Measurements from ENCODE around the gene TSPOAP1. TPM values are rescaled to one million over a fixed set of nuclear protein-coding genes. Genes with fewer than 3 reads are reported as not detected.

Gene TSPOAP1
- total RNA-seq, 2 experiments from 2014 or later = 21.1 to 24.1 TPM

DNA sequence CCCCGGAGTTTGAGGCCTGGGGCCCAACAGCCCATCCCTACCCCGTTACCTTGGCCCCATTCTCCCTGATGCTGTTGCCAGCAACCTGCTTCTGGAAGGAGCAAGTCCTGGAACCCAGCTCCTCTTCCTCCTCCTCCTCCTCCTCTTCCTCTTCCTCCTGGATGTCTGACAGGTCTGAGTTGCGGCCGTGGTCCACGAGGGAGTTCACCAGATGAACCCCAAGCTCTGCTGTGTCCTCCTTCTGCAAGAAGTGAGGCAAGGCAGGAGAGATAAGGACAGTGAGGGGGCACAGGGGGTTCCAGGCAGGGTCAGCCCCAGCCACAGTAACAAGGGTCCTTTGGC, 18.7 kb downstream of the TSPOAP1 start:
- POLR2A ChIA-PET = interaction anchor here (1.0 to 1.7 kb wide), 3 partner anchors 10 to 42 kb away, joined by 3 to 7 read pairs (median 3); no protein-coding TSS in a partner anchor
- TF ChIP-seq, protein P1, sequence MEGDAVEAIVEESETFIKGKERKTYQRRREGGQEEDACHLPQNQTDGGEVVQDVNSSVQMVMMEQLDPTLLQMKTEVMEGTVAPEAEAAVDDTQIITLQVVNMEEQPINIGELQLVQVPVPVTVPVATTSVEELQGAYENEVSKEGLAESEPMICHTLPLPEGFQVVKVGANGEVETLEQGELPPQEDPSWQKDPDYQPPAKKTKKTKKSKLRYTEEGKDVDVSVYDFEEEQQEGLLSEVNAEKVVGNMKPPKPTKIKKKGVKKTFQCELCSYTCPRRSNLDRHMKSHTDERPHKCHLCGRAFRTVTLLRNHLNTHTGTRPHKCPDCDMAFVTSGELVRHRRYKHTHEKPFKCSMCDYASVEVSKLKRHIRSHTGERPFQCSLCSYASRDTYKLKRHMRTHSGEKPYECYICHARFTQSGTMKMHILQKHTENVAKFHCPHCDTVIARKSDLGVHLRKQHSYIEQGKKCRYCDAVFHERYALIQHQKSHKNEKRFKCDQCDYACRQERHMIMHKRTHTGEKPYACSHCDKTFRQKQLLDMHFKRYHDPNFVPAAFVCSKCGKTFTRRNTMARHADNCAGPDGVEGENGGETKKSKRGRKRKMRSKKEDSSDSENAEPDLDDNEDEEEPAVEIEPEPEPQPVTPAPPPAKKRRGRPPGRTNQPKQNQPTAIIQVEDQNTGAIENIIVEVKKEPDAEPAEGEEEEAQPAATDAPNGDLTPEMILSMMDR (IDR thresholded peaks at IDR 0.05) = no peak
- DNase-seq (no peak), ATAC-seq (no peak)
- intact Hi-C loops (cut with micrococcal nuclease) = no loop called here
- no peaks in the 10 kb centered on the region for H3K4me1 Mint-ChIP-seq (ENCODE audit: low read depth)
- no peak overlapping the region for H3K4me3 Mint-ChIP-seq
- no peaks in the 10 kb centered on the region for H3K27me3 Mint-ChIP-seq
- CTCF ChIA-PET = no interaction called here
- H3K27ac Mint-ChIP-seq = no peak overlapping the region
- H3K9me3 Mint-ChIP-seq = no peaks in the 10 kb centered on the region
- H3K36me3 Mint-ChIP-seq (ENCODE audit: low read depth) = peaks cover 1% of the 10 kb centered on the region

DNA sequence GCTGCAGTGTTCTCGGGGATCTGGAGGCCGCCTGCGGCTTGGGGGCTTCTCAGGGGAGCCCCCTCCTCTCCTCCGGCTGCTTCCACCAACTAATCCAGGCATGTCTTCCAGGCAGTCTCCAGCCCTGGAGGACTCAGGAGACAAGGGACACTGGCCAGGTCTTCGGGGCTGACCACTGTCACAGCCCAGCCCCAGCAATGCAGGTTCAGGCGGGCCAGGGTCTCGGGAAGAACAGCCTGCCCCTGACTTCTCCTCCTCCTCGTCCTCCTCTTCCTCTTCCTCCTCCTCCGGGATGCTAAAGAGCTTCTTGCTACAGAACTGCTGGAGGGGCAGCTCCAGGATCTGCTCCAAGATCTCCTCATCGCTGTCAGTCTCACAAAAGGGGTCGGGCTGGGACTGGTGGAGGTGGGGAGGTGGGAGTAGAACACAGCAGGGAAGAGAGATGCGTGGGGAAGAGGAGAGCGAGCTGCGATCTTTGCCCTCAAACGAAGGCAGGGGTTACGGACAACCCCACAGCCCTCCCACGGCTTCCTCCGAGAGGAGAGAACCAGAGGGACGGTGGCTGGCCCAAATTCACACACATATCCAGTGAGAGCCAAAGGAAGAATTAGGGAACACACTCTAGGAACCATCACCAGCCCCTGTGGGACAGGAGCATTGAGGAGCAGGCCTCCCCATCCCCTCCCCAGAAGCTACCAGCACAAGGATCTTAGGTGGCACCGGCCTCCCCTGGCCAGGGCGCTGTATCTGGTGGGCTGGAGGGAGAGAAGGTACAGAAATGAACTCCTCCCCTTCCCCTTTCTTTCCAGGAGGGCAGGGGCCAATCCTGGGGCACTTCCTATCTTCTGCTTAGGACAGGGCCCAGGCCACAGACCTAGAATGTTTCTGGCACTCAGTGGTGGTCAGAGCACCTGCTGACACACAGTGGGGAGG, 19.3 kb downstream of the TSPOAP1 start:
- Mint-ChIP-seq H3K9me3 (no peaks in the 10 kb centered on the region), H3K27me3 (no peaks in the 10 kb centered on the region), H3K4me3 (no peak overlapping the region), H3K27ac (no peak overlapping the region), H3K4me1 (ENCODE audit: low read depth) (no peaks in the 10 kb centered on the region), H3K36me3 (ENCODE audit: low read depth) (peaks cover 1% of the 10 kb centered on the region)
- TF ChIP-seq, protein P1 (IDR thresholded peaks at IDR 0.05) = no peak
- DNase-seq = no peak
- CTCF ChIA-PET = interaction anchor here (3.8 kb wide), 1 partner anchor 8 kb away, joined by 20 read pairs; no protein-coding TSS in a partner anchor
- intact Hi-C loops (cut with micrococcal nuclease) = no loop called here
- POLR2A ChIA-PET = interaction anchor here (0.6 to 1.7 kb wide), 4 partner anchors 8 to 42 kb away, joined by 3 to 7 read pairs (median 3); partner anchors contain the start of gene TSPOAP1
- no peak for ATAC-seq

DNA sequence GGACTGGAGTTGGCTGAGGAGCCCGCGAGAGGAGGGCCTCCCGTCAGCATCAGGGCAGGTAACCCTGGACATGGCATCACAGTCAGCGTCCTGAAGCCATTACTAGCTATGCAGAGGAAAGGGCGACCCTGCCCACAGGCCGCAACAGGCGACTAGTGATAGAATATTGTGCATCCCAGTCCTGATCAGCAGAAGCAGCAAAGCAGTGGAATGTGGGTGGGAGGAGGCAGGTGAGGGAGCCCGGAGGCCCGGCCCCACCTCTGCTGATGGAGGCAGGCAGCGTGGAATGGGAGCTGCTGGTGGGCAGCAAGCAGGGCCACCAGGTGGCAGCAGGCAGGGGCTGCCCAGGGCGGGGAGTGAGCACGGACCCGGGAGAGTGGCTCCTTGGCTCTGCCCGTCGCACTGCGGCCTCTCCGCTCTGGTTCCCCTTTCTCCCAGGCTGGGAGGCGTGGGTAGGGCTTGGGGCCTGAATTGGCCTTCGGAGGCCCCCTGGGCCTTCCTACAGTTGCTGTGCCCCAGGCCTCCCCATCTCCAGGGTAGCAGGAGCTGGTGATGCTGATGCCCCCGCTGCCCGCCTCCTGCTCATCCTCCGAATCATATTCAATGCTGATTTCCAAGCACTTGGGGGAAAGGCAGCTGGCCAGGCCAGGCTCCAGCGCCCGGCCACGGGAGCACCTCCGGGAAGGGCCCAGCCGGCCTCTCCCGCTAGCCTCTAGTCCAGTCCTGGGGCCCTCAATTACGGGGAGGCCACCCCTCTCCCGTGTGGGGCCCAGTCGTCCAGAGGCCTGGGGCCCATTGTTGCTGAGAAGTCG, 20.2 kb downstream of the TSPOAP1 start:
- H3K27ac Mint-ChIP-seq = no peak overlapping the region
- peaks cover 2% of the 10 kb centered on the region for H3K4me1 Mint-ChIP-seq (ENCODE audit: low read depth)
- DNase-seq (no peak), ATAC-seq (no peak)
- no peaks in the 10 kb centered on the region for H3K9me3 Mint-ChIP-seq
- TF ChIP-seq, protein P1 (IDR thresholded peaks at IDR 0.05) = no peak
- peaks cover 1% of the 10 kb centered on the region for H3K36me3 Mint-ChIP-seq (ENCODE audit: low read depth)
- ChIA-PET CTCF (interaction anchor here (0.9 to 3.8 kb wide), 3 partner anchors 9 to 109 kb away, joined by 3 to 20 read pairs (median 4); partner anchors contain the start of gene RNF43), POLR2A (interaction anchor here (0.7 to 1.7 kb wide), 2 partner anchors 20 to 29 kb away, joined by 3 to 7 read pairs; partner anchors contain the start of gene TSPOAP1)
- H3K27me3 Mint-ChIP-seq = no peaks in the 10 kb centered on the region
- no peak overlapping the region for H3K4me3 Mint-ChIP-seq
- intact Hi-C loops (cut with micrococcal nuclease) = no loop called here

DNA sequence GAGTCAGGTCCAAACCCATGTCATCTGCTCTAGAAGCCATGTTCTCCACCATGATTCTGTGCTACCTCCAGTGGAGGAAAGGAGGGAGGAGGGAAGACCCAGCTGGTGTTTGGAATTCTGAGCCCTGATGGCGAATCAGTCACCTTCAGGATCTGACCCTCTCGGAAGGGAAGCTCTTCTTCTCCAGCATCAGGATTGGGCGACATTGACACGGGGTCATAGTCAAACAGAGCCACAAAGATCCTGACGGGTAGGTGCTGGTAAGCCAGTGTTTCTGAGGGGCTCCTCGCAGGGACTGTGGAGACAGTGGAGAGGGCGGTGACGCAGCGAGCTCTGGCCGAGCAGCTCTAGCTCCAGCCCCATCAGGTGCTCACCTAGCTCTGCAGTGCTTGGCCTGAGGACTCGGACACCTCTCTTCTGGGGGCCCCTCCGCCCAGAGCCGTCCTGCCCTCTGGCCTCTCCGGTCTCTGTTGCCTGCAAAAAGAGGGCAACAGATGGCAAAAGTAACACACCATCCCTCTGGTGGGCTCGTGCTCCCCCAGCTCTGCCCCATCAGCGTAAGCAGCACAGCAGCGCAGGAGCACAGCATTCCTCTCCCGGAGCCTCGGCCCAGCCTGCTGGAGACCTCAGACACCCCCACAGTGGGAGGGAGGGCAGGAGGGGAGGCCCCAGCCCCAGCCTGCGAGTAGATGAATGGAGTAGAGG, 21.0 kb downstream of the TSPOAP1 start:
- Mint-ChIP-seq H3K4me3 (no peak overlapping the region), H3K27ac (no peak overlapping the region), H3K9me3 (no peaks in the 10 kb centered on the region), H3K36me3 (ENCODE audit: low read depth) (peaks cover 1% of the 10 kb centered on the region), H3K4me1 (ENCODE audit: low read depth) (peaks cover 2% of the 10 kb centered on the region), H3K27me3 (no peaks in the 10 kb centered on the region)
- DNase-seq (no peak), ATAC-seq (no peak)
- TF ChIP-seq, protein P1 (IDR thresholded peaks at IDR 0.05) = no peak
- intact Hi-C loops (cut with micrococcal nuclease) = no loop called here
- POLR2A ChIA-PET = interaction anchor here (0.9 to 1.2 kb wide), 2 partner anchors 10 to 20 kb away, joined by 3 read pairs; no protein-coding TSS in a partner anchor
- CTCF ChIA-PET = interaction anchor here (0.9 to 3.8 kb wide), 4 partner anchors 10 to 110 kb away, joined by 3 to 20 read pairs (median 4); partner anchors contain the start of gene RNF43
